ENCODE results near the gene PLIN1. TPM values are rescaled to one million over a fixed set of nuclear protein-coding genes. Genes with fewer than 3 reads are reported as not detected.

Gene PLIN1
- total and polyA plus RNA-seq, 2 donors (not counting 1 experiment from before 2014, with no cell fraction given), result 0.97 to 1.2 TPM

GRCh38 chr15:89693091-89693490, 13.9 kb upstream of the PLIN1 start:
- intact Hi-C loops (cut with micrococcal nuclease), result loop anchor here (10.0 kb wide), 1 partner anchor 1242 kb away; the partner anchor contains the start of genes HDDC3 and UNC45A
- 100% methylated on average over 1 of the region's 2 CpGs for WGBS (ENCODE audit: insufficient coverage)

More at GRCh38 chr15:89693091-89693490, 13.9 kb upstream of the PLIN1 start:
- Histone ChIP-seq H3K4me1 (ENCODE audit: control insufficient read depth in 2 of 2, insufficient read depth in 2 of 2, low read length in 2 of 2) (peaks cover 4 to 12% of the 10 kb centered on the region in 2 donors), H3K4me3 (ENCODE audit: control extremely low read depth in 1 of 5, extremely low read depth in 1 of 5, insufficient read depth in 1 of 5, low read depth in 2 of 5, low read length in 4 of 5) (no peak overlapping the region), H3K36me3 (replicated peaks in 1 of 2; ENCODE audit: control extremely low read depth in 1 of 2, control insufficient read depth in 1 of 2, extremely low read depth in 1 of 2, insufficient read depth in 2 of 2, low read length in 1 of 2) (no peaks in the 10 kb centered on the region), H3K79me2 (ENCODE audit: control insufficient read depth, insufficient read depth, low read length) (no peaks in the 10 kb centered on the region), H3K9ac (ENCODE audit: low read length) (no peak overlapping the region), H3K9me3 (ENCODE audit: control extremely low read depth in 1 of 3, control insufficient read depth in 2 of 3, insufficient read depth in 1 of 3, low read length in 2 of 3) (peaks cover 0 to 3% (median 0%) of the 10 kb centered on the region in 3 donors), H3K4me2 (replicated peaks; ENCODE audit: low read depth, low read length, poor library complexity, severe bottlenecking) (no peak overlapping the region), H3K27ac (ENCODE audit: low read length in 2 of 2) (no peak overlapping the region), H4K20me1 (ENCODE audit: control insufficient read depth, insufficient read depth, low read length, poor library complexity, severe bottlenecking) (no peaks in the 10 kb centered on the region), H2AFZ (ENCODE audit: insufficient read depth, low read depth, low read length, poor library complexity, severe bottlenecking) (no peak overlapping the region), H3K27me3 (replicated peaks in 1 of 4; ENCODE audit: control extremely low read depth in 1 of 4, control insufficient read depth in 3 of 4, insufficient read depth in 4 of 4, low read length in 3 of 4) (no peaks in the 10 kb centered on the region)
- Mint-ChIP-seq H3K4me3 (no peak overlapping the region), H3K27ac (no peak overlapping the region), H3K27me3 (no peaks in the 10 kb centered on the region), H3K4me1 (peaks cover 13% of the 10 kb centered on the region), H3K9me3 (ENCODE audit: insufficient read depth) (peaks cover 3% of the 10 kb centered on the region)
- ATAC-seq (ENCODE audit: low read depth), result no peak
- TF ChIP-seq, protein P1, sequence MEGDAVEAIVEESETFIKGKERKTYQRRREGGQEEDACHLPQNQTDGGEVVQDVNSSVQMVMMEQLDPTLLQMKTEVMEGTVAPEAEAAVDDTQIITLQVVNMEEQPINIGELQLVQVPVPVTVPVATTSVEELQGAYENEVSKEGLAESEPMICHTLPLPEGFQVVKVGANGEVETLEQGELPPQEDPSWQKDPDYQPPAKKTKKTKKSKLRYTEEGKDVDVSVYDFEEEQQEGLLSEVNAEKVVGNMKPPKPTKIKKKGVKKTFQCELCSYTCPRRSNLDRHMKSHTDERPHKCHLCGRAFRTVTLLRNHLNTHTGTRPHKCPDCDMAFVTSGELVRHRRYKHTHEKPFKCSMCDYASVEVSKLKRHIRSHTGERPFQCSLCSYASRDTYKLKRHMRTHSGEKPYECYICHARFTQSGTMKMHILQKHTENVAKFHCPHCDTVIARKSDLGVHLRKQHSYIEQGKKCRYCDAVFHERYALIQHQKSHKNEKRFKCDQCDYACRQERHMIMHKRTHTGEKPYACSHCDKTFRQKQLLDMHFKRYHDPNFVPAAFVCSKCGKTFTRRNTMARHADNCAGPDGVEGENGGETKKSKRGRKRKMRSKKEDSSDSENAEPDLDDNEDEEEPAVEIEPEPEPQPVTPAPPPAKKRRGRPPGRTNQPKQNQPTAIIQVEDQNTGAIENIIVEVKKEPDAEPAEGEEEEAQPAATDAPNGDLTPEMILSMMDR (IDR thresholded peaks at IDR 0.05), result no peak
- no peak for TF ChIP-seq EZH2 (IDR thresholded peaks at IDR 0.05; ENCODE audit: borderline replicate concordance, insufficient read depth, low read depth, low read length, poor library complexity, severe bottlenecking)
- ChIA-PET CTCF (no interaction called here), POLR2A (no interaction called here)
- DNase-seq, result no peak
